ENCODE results near the gene OXCT1.
A peak's percentile ranks its signal among the peaks of the same experiment; 100 is the strongest.
"Not testable (repeated sequence)": the region's sequence is repeated elsewhere in the genome, so short reads cannot be mapped to it uniquely, and the experiment has no call there.

OXCT1 gene

GRCh38 chr5:41831155-41831554 is 39.1 kb downstream of the OXCT1 start:
- no peak overlapping the region for H3K4me3 Mint-ChIP-seq
- H3K27ac Mint-ChIP-seq = peak overlapping the region; percentile 29
- H3K4me1 Mint-ChIP-seq = no peaks in the 10 kb centered on the region
- ATAC-seq (ENCODE audit: low read depth) = no peak
- H3K36me3 Mint-ChIP-seq = peaks cover 43% of the 10 kb centered on the region
- H3K27me3 Mint-ChIP-seq = no peaks in the 10 kb centered on the region
- no peaks in the 10 kb centered on the region for H3K9me3 Mint-ChIP-seq
- no peak for DNase-seq (ENCODE audit: low spot score in 2 of 2)

- Mint-ChIP-seq H3K9me3 (no peaks in the 10 kb centered on the region), H3K27me3 (no peaks in the 10 kb centered on the region), H3K4me3 (no peak overlapping the region), H3K27ac (no peak overlapping the region), H3K4me1 (no peaks in the 10 kb centered on the region), H3K36me3 (peaks cover 36% of the 10 kb centered on the region)
- ATAC-seq (ENCODE audit: low read depth) (no peak), DNase-seq (ENCODE audit: low spot score in 2 of 2) (no peak)
These were observed 42.4 kb downstream of the OXCT1 start for GRCh38 chr5:41827792-41828191.

- peaks cover 7% of the 10 kb centered on the region for H3K4me1 Mint-ChIP-seq
- no peak for DNase-seq (ENCODE audit: low spot score in 2 of 2)
- no peaks in the 10 kb centered on the region for H3K27me3 Mint-ChIP-seq
- no peak overlapping the region for H3K27ac Mint-ChIP-seq
- H3K36me3 Mint-ChIP-seq = peaks cover 20% of the 10 kb centered on the region
- no peak for ATAC-seq (ENCODE audit: low read depth)
- H3K9me3 Mint-ChIP-seq = peaks cover 2% of the 10 kb centered on the region
- no peak overlapping the region for H3K4me3 Mint-ChIP-seq
These were observed 48.2 kb downstream of the OXCT1 start for GRCh38 chr5:41822036-41822435.

DNA sequence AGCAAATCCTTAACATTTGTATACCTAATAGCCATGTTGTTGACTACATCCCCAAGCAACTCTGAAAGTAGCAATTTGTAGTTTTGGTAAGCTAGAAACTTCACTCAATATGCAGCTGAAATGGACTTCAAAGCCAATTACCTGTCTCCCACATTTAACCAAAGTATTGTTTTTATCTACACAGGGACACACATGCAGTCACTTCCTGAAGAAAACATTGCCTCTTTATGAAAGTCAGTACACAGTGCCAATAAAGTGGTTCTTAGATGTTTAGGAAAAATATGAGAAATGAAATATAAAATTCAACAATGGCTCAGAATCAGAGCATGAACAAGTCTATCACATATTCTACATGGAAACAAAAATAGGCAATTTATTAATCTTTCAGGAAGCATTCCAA is 49.2 kb downstream of the OXCT1 start:
- Mint-ChIP-seq H3K27ac (no peak overlapping the region), H3K27me3 (no peaks in the 10 kb centered on the region), H3K36me3 (peaks cover 12% of the 10 kb centered on the region), H3K4me1 (peaks cover 8% of the 10 kb centered on the region), H3K9me3 (peaks cover 2% of the 10 kb centered on the region), H3K4me3 (no peak overlapping the region)
- DNase-seq (ENCODE audit: low spot score in 2 of 2) = no peak
- ATAC-seq (ENCODE audit: low read depth) = no peak

DNA sequence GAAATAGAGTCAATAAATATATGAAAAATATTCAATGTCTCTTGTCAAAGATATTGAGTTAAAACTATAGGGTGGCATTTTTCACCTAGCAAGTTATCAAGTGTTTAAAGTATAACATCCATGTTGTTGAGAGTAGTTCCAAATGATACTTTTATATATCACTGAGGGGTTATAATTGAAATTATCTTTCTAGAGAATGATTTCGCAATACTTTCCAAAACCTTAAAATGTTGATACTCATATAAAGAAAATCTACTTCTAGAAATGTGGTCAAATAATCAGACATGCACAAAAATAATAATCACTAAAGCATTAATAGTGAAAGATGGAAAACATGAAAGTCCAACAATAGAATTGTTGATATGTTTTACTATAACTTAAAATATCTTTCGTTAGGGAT is 50.1 kb downstream of the OXCT1 start:
- peaks cover 2% of the 10 kb centered on the region for H3K9me3 Mint-ChIP-seq
- no peak overlapping the region for H3K27ac Mint-ChIP-seq
- no peak for DNase-seq (ENCODE audit: low spot score in 2 of 2)
- H3K4me3 Mint-ChIP-seq = no peak overlapping the region
- ATAC-seq (ENCODE audit: low read depth) = no peak
- peaks cover 11% of the 10 kb centered on the region for H3K36me3 Mint-ChIP-seq
- H3K27me3 Mint-ChIP-seq = no peaks in the 10 kb centered on the region
- H3K4me1 Mint-ChIP-seq = peaks cover 8% of the 10 kb centered on the region

GRCh38 chr5:41817625-41818301 is 52.5 kb downstream of the OXCT1 start:
- peaks cover 3% of the 10 kb centered on the region for H3K9me3 Mint-ChIP-seq
- no peak overlapping the region for H3K27ac Mint-ChIP-seq
- no peak overlapping the region for H3K4me3 Mint-ChIP-seq
- ATAC-seq (ENCODE audit: low read depth) (no peak), DNase-seq (ENCODE audit: low spot score in 2 of 2) (no peak)
- H3K4me1 Mint-ChIP-seq = peaks cover 15% of the 10 kb centered on the region
- H3K36me3 Mint-ChIP-seq = peaks cover 13% of the 10 kb centered on the region
- H3K27me3 Mint-ChIP-seq = no peaks in the 10 kb centered on the region

GRCh38 chr5:41815663-41816229 is 54.5 kb downstream of the OXCT1 start:
- ATAC-seq (ENCODE audit: low read depth) (no peak), DNase-seq (ENCODE audit: low spot score in 2 of 2) (no peak)
- H3K4me3 Mint-ChIP-seq = no peak overlapping the region
- H3K27ac Mint-ChIP-seq = peak overlapping the region; percentile 69
- H3K9me3 Mint-ChIP-seq = peaks cover 3% of the 10 kb centered on the region
- H3K27me3 Mint-ChIP-seq = no peaks in the 10 kb centered on the region
- peaks cover 19% of the 10 kb centered on the region for H3K36me3 Mint-ChIP-seq
- peaks cover 22% of the 10 kb centered on the region for H3K4me1 Mint-ChIP-seq

GRCh38 chr5:41815261-41815660 is 55.0 kb downstream of the OXCT1 start:
- H3K9me3 Mint-ChIP-seq = peaks cover 3% of the 10 kb centered on the region
- peaks cover 19% of the 10 kb centered on the region for H3K36me3 Mint-ChIP-seq
- no peaks in the 10 kb centered on the region for H3K27me3 Mint-ChIP-seq
- peaks cover 23% of the 10 kb centered on the region for H3K4me1 Mint-ChIP-seq
- no peak for ATAC-seq (ENCODE audit: low read depth)
- DNase-seq (ENCODE audit: low spot score in 2 of 2) = no peak
- no peak overlapping the region for H3K27ac Mint-ChIP-seq
- H3K4me3 Mint-ChIP-seq = no peak overlapping the region

DNA sequence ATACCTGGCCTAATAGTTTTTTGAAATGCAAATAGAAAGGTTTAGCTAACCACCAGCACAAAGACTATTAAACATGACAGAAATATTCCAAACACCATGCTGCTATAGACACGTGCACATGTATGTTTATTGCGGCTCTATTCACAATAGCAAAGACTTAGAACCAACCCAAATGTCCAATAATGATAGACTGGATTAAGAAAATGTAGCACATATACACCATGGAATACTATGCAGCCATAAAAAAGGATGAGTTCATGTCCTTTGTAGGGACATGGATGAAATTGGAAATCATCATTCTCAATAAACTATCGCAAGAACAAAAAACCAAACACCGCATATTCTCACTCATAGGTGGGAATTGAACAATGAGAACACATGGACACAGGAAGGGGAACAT is 55.9 kb downstream of the OXCT1 start:
- ATAC-seq (ENCODE audit: low read depth); H3K4me3 Mint-ChIP-seq; H3K27ac Mint-ChIP-seq; DNase-seq (ENCODE audit: low spot score in 2 of 2); H3K27me3 Mint-ChIP-seq; H3K9me3 Mint-ChIP-seq: not testable (repeated sequence)
- peaks cover 20% of the 10 kb centered on the region for H3K36me3 Mint-ChIP-seq
- H3K4me1 Mint-ChIP-seq = peaks cover 27% of the 10 kb centered on the region

DNA sequence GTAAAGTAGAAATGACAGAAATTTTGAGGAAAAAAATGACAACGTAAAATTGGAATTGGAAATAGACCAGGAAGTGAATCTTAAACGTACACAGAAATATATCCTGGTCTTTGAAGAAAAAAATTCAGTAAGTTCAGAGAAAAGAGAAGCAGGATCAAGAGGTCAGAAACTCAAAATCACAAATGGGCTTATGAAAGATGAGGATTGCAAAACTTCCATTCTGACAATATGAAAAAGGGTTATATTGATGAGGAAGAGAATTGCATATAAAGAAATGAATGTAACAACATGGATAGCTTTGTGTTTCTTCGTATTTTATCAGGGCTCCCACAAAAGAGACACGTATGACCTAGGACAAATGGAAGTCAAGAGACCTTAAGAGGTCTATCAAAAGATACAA is 58.1 kb downstream of the OXCT1 start:
- Mint-ChIP-seq H3K4me3 (no peak overlapping the region), H3K36me3 (peaks cover 20% of the 10 kb centered on the region), H3K27me3 (no peaks in the 10 kb centered on the region), H3K9me3 (peaks cover 2% of the 10 kb centered on the region), H3K4me1 (peaks cover 21% of the 10 kb centered on the region), H3K27ac (no peak overlapping the region)
- ATAC-seq (ENCODE audit: low read depth) = no peak
- DNase-seq (ENCODE audit: low spot score in 2 of 2) = no peak

GRCh38 chr5:41809128-41809527 is 61.1 kb downstream of the OXCT1 start:
- ATAC-seq (ENCODE audit: low read depth) = no peak
- DNase-seq (ENCODE audit: low spot score in 2 of 2) = no peak
- no peak overlapping the region for H3K27ac Mint-ChIP-seq
- H3K4me3 Mint-ChIP-seq = no peak overlapping the region
- H3K36me3 Mint-ChIP-seq = peaks cover 39% of the 10 kb centered on the region
- no peaks in the 10 kb centered on the region for H3K27me3 Mint-ChIP-seq
- H3K9me3 Mint-ChIP-seq = no peaks in the 10 kb centered on the region
- peaks cover 19% of the 10 kb centered on the region for H3K4me1 Mint-ChIP-seq

GRCh38 chr5:41808294-41808693 is 61.9 kb downstream of the OXCT1 start:
- no peak overlapping the region for H3K27ac Mint-ChIP-seq
- H3K4me1 Mint-ChIP-seq = peaks cover 16% of the 10 kb centered on the region
- DNase-seq (ENCODE audit: low spot score in 2 of 2) (no peak), ATAC-seq (ENCODE audit: low read depth) (no peak)
- no peaks in the 10 kb centered on the region for H3K27me3 Mint-ChIP-seq
- peaks cover 44% of the 10 kb centered on the region for H3K36me3 Mint-ChIP-seq
- no peak overlapping the region for H3K4me3 Mint-ChIP-seq
- no peaks in the 10 kb centered on the region for H3K9me3 Mint-ChIP-seq

- no peak for ATAC-seq (ENCODE audit: low read depth)
- H3K36me3 Mint-ChIP-seq = peaks cover 43% of the 10 kb centered on the region
- H3K27me3 Mint-ChIP-seq = no peaks in the 10 kb centered on the region
- no peak overlapping the region for H3K4me3 Mint-ChIP-seq
- no peaks in the 10 kb centered on the region for H3K9me3 Mint-ChIP-seq
- no peak for DNase-seq (ENCODE audit: low spot score in 2 of 2)
- no peak overlapping the region for H3K27ac Mint-ChIP-seq
- no peaks in the 10 kb centered on the region for H3K4me1 Mint-ChIP-seq
These were observed 72.6 kb downstream of the OXCT1 start for GRCh38 chr5:41797662-41798061.

- Mint-ChIP-seq H3K36me3 (peaks cover 49% of the 10 kb centered on the region), H3K4me1 (no peaks in the 10 kb centered on the region), H3K4me3 (no peak overlapping the region)
These were observed 74.2 kb downstream of the OXCT1 start for GRCh38 chr5:41796061-41796460.

DNA sequence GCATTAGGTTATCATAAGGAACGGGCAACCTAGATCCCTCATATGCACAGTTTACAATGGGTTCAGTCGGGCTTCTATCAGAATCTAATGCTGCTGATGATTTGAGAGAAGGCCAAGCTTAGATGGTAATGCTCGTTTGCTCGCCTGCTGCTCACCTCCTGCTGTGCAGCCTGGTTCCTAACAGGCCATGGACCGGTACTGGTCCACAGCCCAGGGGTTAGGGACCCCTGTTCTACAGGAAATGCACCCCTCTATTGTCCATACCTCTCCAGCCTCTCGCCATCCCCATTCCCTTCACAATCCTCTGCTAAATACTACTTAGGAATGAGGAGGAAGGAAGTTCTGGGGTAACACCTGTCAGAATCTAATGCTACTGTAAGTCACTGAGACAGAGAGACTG is 75.1 kb downstream of the OXCT1 start:
- ATAC-seq (ENCODE audit: low read depth) (no peak), DNase-seq (ENCODE audit: low spot score in 2 of 2) (no peak)
- H3K27me3 Mint-ChIP-seq = no peaks in the 10 kb centered on the region
- no peaks in the 10 kb centered on the region for H3K9me3 Mint-ChIP-seq
- no peak overlapping the region for H3K4me3 Mint-ChIP-seq
- no peak overlapping the region for H3K27ac Mint-ChIP-seq
- no peaks in the 10 kb centered on the region for H3K4me1 Mint-ChIP-seq
- H3K36me3 Mint-ChIP-seq = peaks cover 41% of the 10 kb centered on the region

More at GRCh38 chr5:41796061-41796460, 74.2 kb downstream of the OXCT1 start:
- no peak for ATAC-seq (ENCODE audit: low read depth)
- H3K27me3 Mint-ChIP-seq = no peaks in the 10 kb centered on the region
- no peak for DNase-seq (ENCODE audit: low spot score in 2 of 2)
- H3K27ac Mint-ChIP-seq = peak overlapping the region; percentile 53
- no peaks in the 10 kb centered on the region for H3K9me3 Mint-ChIP-seq
